Breast epithelium (tissue), 4 donors: Measurements from ENCODE around the gene SCML2. TPM values are rescaled to one million over a fixed set of nuclear protein-coding genes. Genes with fewer than 3 reads are reported as not detected.

Experiments
- DNase-seq, 2 donors: peaks; one replicate each; pipeline ENCODE4 v3.0.0-alpha.2; 2019; ENCODE audit warnings: low spot score in 2 of 2
- H3K27ac ChIP-seq, 2 donors: fragments of 200-600 bp; sonication (generic) in 1 of 2; one replicate each; pipeline ENCODE4 v1.5.1; 2016 to 2019; ENCODE audit warnings: mild to moderate bottlenecking in 1 of 2
- H3K27me3 ChIP-seq, 2 donors: fragments of 200-600 bp; sonication (generic) in 1 of 2; one replicate each; pipeline versions ENCODE4 v1.5.1 to v1.6.0; 2017 to 2019; ENCODE audit warnings: control low read depth in 1 of 2, mild to moderate bottlenecking in 1 of 2
- H3K36me3 ChIP-seq: fragments of 200-600 bp; one replicate; pipeline ENCODE4 v1.5.1; 2019
- H3K4me1 ChIP-seq, 2 donors: fragments of 200-600 bp; sonication (generic); one replicate each; pipeline ENCODE4 v1.5.1; 2016 to 2019; ENCODE audit warnings: control low read depth in 1 of 2
- H3K4me3 ChIP-seq, 3 donors: fragments of 200-600 bp; sonication (generic); 1 replicate in 2 of 3; 2 replicates in 1 of 3; pipeline ENCODE4 v1.5.1; 2016 to 2019; ENCODE audit warnings: mild to moderate bottlenecking in 3 of 3, moderate library complexity in 2 of 3
- H3K9me3 ChIP-seq, 2 donors: fragments of 200-600 bp; sonication (generic) in 1 of 2; one replicate each; pipeline ENCODE4 v1.5.1; 2016 to 2019; ENCODE audit warnings: control low read depth in 1 of 2
- CTCF ChIP-seq, 3 donors: fragments of 450-650 bp; IDR thresholded peaks; one replicate each; pipeline ENCODE4 v1.5.1; 2016 to 2017; ENCODE audit warnings: antibody characterized with exemption in 3 of 3, mild to moderate bottlenecking in 3 of 3, moderate library complexity in 3 of 3
- POLR2A ChIP-seq: fragments of 450-650 bp; IDR thresholded peaks from one replicate; pipeline ENCODE4 v1.6.1; 2016; ENCODE audit warnings: antibody characterized with exemption, mild to moderate bottlenecking, moderate library complexity
- POLR2AphosphoS5 ChIP-seq, 3 donors: sonication (generic); formaldehyde crosslinking; IDR thresholded peaks; one replicate each; pipeline ENCODE4 v1.6.1; 2017; ENCODE audit warnings: antibody characterized with exemption in 3 of 3
- intact Hi-C: fragments of 100-400 bp; cut with DNase I; formaldehyde crosslinking; loops from one replicate; pipeline ENCODE4 v1.15.1; 2023; ENCODE audit warnings: low total_unique reads
- total RNA-seq, 3 donors: library from RNA; depleted of rRNA; stranded (reverse); fragments of >200 nt; gene quantifications; one replicate each; pipeline ENCODE4 v1.1.0, GENCODE V29; 2016

The SCML2 gene
- total RNA-seq, 3 donors from 2014 or later: 1.8 to 3.9 (median 1.8) TPM

- DNase-seq: no peak
- Histone ChIP-seq H3K27me3 (peaks cover 0 to 7% of the 10 kb centered on the region in 2 donors), H3K36me3 (no peaks in the 10 kb centered on the region), H3K4me1 (no peaks in the 10 kb centered on the region), H3K27ac (no peak overlapping the region), H3K9me3 (no peaks in the 10 kb centered on the region), H3K4me3 (no peak overlapping the region)
- no peak for TF ChIP-seq CTCF (IDR thresholded peaks at IDR 0.05)
- TF ChIP-seq POLR2AphosphoS5 (IDR thresholded peaks at IDR 0.05): no peak
- TF ChIP-seq POLR2A: no peak
- intact Hi-C loops: loop anchor here (5.0 kb wide), 1 partner anchor 256 kb away; no protein-coding TSS in a partner anchor
Observed at GRCh38 chrX:18203631-18204030, 150.9 kb downstream of the SCML2 start.

- intact Hi-C loops: no loop called here
- H3K27ac ChIP-seq: no peak overlapping the region
- H3K4me3 ChIP-seq: no peak overlapping the region
- H3K9me3 ChIP-seq: no peaks in the 10 kb centered on the region
- H3K36me3 ChIP-seq: no peaks in the 10 kb centered on the region
- peaks cover 0 to 16% of the 10 kb centered on the region in 2 donors for H3K27me3 ChIP-seq
- H3K4me1 ChIP-seq: no peaks in the 10 kb centered on the region
- no peak for TF ChIP-seq POLR2AphosphoS5 (IDR thresholded peaks at IDR 0.05)
- no peak for TF ChIP-seq POLR2A
- no peak for TF ChIP-seq CTCF (IDR thresholded peaks at IDR 0.05)
- DNase-seq: no peak
Observed at GRCh38 chrX:18194688-18195087, 159.8 kb downstream of the SCML2 start.

Other genes with a start within 250 kb of the SCML2 start
- gene BEND2, start 133.8 kb downstream of the SCML2 start, total RNA-seq: not detected
- 10 to 100 TPM in 1 of 3 donors, 1 to 10 TPM in 2; 5.3 to 14.3 (median 6.9) TPM for gene CDKL5, start 70.9 kb upstream of the SCML2 start, total RNA-seq